ENCODE measurements around the gene ZBTB20.

The ZBTB20 gene

GRCh38 chr3:114619771-114620170, 527.3 kb downstream of the ZBTB20 start:
- no peak overlapping the region for H2BK12ac ChIP-seq (ENCODE audit: low read length in 2 of 2)
- H4K8ac ChIP-seq (ENCODE audit: low read length) = no peak overlapping the region
- no peak overlapping the region for H2AFZ ChIP-seq (ENCODE audit: low read depth, low read length)
- no peak overlapping the region for H3K14ac ChIP-seq (ENCODE audit: low read length in 2 of 2)
- peaks cover 16% of the 10 kb centered on the region for H3K79me1 ChIP-seq (replicated peaks; ENCODE audit: low read length, poor library complexity, severe bottlenecking)
- H2BK15ac ChIP-seq (ENCODE audit: low read depth, poor library complexity, severe bottlenecking) = no peak overlapping the region
- H3K18ac ChIP-seq (ENCODE audit: low read depth in 1 of 2, low read length in 2 of 2) = no peak overlapping the region
- H3K27me3 ChIP-seq (ENCODE audit: control insufficient read depth in 1 of 2, insufficient read depth in 1 of 2, low read length in 2 of 2) = no peaks in the 10 kb centered on the region
- H3K23ac ChIP-seq (ENCODE audit: low read length in 2 of 2) = no peak overlapping the region
- 90% methylated on average over 2 of the region's 3 CpGs for WGBS
- H2BK120ac ChIP-seq (ENCODE audit: low read depth, low read length) = no peak overlapping the region
- H3K4me3 ChIP-seq (ENCODE audit: insufficient read depth in 1 of 2, low read depth in 1 of 2, low read length in 2 of 2) = no peak overlapping the region
- H2AK5ac ChIP-seq (ENCODE audit: low read length, severe bottlenecking) = no peak overlapping the region
- no peak for DNase-seq
- H3K4me1 ChIP-seq (ENCODE audit: control insufficient read depth, insufficient read depth, low read depth, low read length) = peaks cover 3% of the 10 kb centered on the region
- no peak overlapping the region for H3K4me2 ChIP-seq (ENCODE audit: low read length, poor library complexity, severe bottlenecking)
- peaks cover 0 to 13% of the 10 kb centered on the region in 2 experiments for H3K36me3 ChIP-seq (ENCODE audit: control insufficient read depth in 1 of 2, insufficient read depth in 2 of 2, low read depth in 1 of 2, low read length in 2 of 2)
- no peak overlapping the region for H2BK5ac ChIP-seq (ENCODE audit: low read depth, low read length, poor library complexity, severe bottlenecking)
- no peak overlapping the region for H3K9ac ChIP-seq (ENCODE audit: low read length)
- H4K91ac ChIP-seq (ENCODE audit: low read length) = no peak overlapping the region
- H3K9me3 ChIP-seq (ENCODE audit: control insufficient read depth, low read length) = no peaks in the 10 kb centered on the region
- H3K4ac ChIP-seq (ENCODE audit: low read depth in 1 of 2, low read length in 2 of 2) = no peak overlapping the region
- H3K27ac ChIP-seq (ENCODE audit: low read length, poor library complexity, severe bottlenecking) = no peak overlapping the region

- Histone ChIP-seq H2AFZ (ENCODE audit: low read depth, low read length) (no peak overlapping the region), H3K4ac (ENCODE audit: low read depth in 1 of 2, low read length in 2 of 2) (no peak overlapping the region), H3K18ac (ENCODE audit: low read depth in 1 of 2, low read length in 2 of 2) (no peak overlapping the region), H2BK5ac (ENCODE audit: low read depth, low read length, poor library complexity, severe bottlenecking) (no peak overlapping the region), H3K14ac (ENCODE audit: low read length in 2 of 2) (no peak overlapping the region), H3K23ac (ENCODE audit: low read length in 2 of 2) (no peak overlapping the region), H2BK12ac (ENCODE audit: low read length in 2 of 2) (no peak overlapping the region), H2BK15ac (ENCODE audit: low read depth, poor library complexity, severe bottlenecking) (no peak overlapping the region), H3K4me2 (ENCODE audit: low read length, poor library complexity, severe bottlenecking) (no peak overlapping the region), H3K79me1 (replicated peaks; ENCODE audit: low read length, poor library complexity, severe bottlenecking) (peaks cover 27% of the 10 kb centered on the region), H3K36me3 (ENCODE audit: control insufficient read depth in 1 of 2, insufficient read depth in 2 of 2, low read depth in 1 of 2, low read length in 2 of 2) (peaks cover 0 to 16% of the 10 kb centered on the region in 2 experiments), H3K9ac (ENCODE audit: low read length) (no peak overlapping the region), H2AK5ac (ENCODE audit: low read length, severe bottlenecking) (no peak overlapping the region), H3K27me3 (ENCODE audit: control insufficient read depth in 1 of 2, insufficient read depth in 1 of 2, low read length in 2 of 2) (no peaks in the 10 kb centered on the region), H3K9me3 (ENCODE audit: control insufficient read depth, low read length) (no peaks in the 10 kb centered on the region), H2BK120ac (ENCODE audit: low read depth, low read length) (no peak overlapping the region), H4K91ac (ENCODE audit: low read length) (no peak overlapping the region), H3K4me1 (ENCODE audit: control insufficient read depth, insufficient read depth, low read depth, low read length) (no peaks in the 10 kb centered on the region), H4K8ac (ENCODE audit: low read length) (no peak overlapping the region), H3K4me3 (ENCODE audit: insufficient read depth in 1 of 2, low read depth in 1 of 2, low read length in 2 of 2) (no peak overlapping the region), H3K27ac (ENCODE audit: low read length, poor library complexity, severe bottlenecking) (no peak overlapping the region)
- WGBS = 96% methylated on average over 6 of the region's 9 CpGs
- DNase-seq = no peak
These were observed 531.5 kb downstream of the ZBTB20 start for GRCh38 chr3:114615523-114616085.

GRCh38 chr3:114609973-114610630, 537.0 kb downstream of the ZBTB20 start:
- H3K27me3 ChIP-seq (ENCODE audit: control insufficient read depth in 1 of 2, insufficient read depth in 1 of 2, low read length in 2 of 2) = no peaks in the 10 kb centered on the region
- no peak overlapping the region for H2BK120ac ChIP-seq (ENCODE audit: low read depth, low read length)
- peak overlapping the region in 1 of 2 experiments; percentile 70 for H3K14ac ChIP-seq (ENCODE audit: low read length in 2 of 2)
- H2BK5ac ChIP-seq (ENCODE audit: low read depth, low read length, poor library complexity, severe bottlenecking) = no peak overlapping the region
- H3K9me3 ChIP-seq (ENCODE audit: control insufficient read depth, low read length) = no peaks in the 10 kb centered on the region
- H3K4me3 ChIP-seq (ENCODE audit: insufficient read depth in 1 of 2, low read depth in 1 of 2, low read length in 2 of 2) = no peak overlapping the region
- H3K18ac ChIP-seq (ENCODE audit: low read depth in 1 of 2, low read length in 2 of 2) = peak overlapping the region; percentile 42 to 82
- H2BK15ac ChIP-seq (ENCODE audit: low read depth, poor library complexity, severe bottlenecking) = no peak overlapping the region
- peak overlapping the region; percentile 36 for H3K27ac ChIP-seq (ENCODE audit: low read length, poor library complexity, severe bottlenecking)
- 83% methylated on average over 2 of the region's 4 CpGs for WGBS
- no peak overlapping the region for H3K9ac ChIP-seq (ENCODE audit: low read length)
- peaks cover 5% of the 10 kb centered on the region for H3K4me1 ChIP-seq (ENCODE audit: control insufficient read depth, insufficient read depth, low read depth, low read length)
- DNase-seq = no peak
- H3K4ac ChIP-seq (ENCODE audit: low read depth in 1 of 2, low read length in 2 of 2) = no peak overlapping the region
- peak overlapping the region; percentile 53 for H2AK5ac ChIP-seq (ENCODE audit: low read length, severe bottlenecking)
- no peak overlapping the region for H4K91ac ChIP-seq (ENCODE audit: low read length)
- peaks cover 0 to 10% of the 10 kb centered on the region in 2 experiments for H3K36me3 ChIP-seq (ENCODE audit: control insufficient read depth in 1 of 2, insufficient read depth in 2 of 2, low read depth in 1 of 2, low read length in 2 of 2)
- no peak overlapping the region for H2AFZ ChIP-seq (ENCODE audit: low read depth, low read length)
- peak overlapping the region in 1 of 2 experiments; percentile 67 for H2BK12ac ChIP-seq (ENCODE audit: low read length in 2 of 2)
- peak overlapping the region; percentile 50 for H4K8ac ChIP-seq (ENCODE audit: low read length)
- no peak overlapping the region for H3K23ac ChIP-seq (ENCODE audit: low read length in 2 of 2)
- H3K79me1 ChIP-seq (replicated peaks; ENCODE audit: low read length, poor library complexity, severe bottlenecking) = peaks cover 14% of the 10 kb centered on the region
- no peak overlapping the region for H3K4me2 ChIP-seq (ENCODE audit: low read length, poor library complexity, severe bottlenecking)

- no peak overlapping the region for H3K4me2 ChIP-seq (ENCODE audit: low read length, poor library complexity, severe bottlenecking)
- H3K27me3 ChIP-seq (ENCODE audit: control insufficient read depth in 1 of 2, insufficient read depth in 1 of 2, low read length in 2 of 2) = no peaks in the 10 kb centered on the region
- H3K9me3 ChIP-seq (ENCODE audit: control insufficient read depth, low read length) = no peaks in the 10 kb centered on the region
- no peak overlapping the region for H2BK12ac ChIP-seq (ENCODE audit: low read length in 2 of 2)
- no peak overlapping the region for H2AK5ac ChIP-seq (ENCODE audit: low read length, severe bottlenecking)
- 0% methylated on average over 1 of the region's 1 CpG for WGBS
- no peak overlapping the region for H3K23ac ChIP-seq (ENCODE audit: low read length in 2 of 2)
- H4K91ac ChIP-seq (ENCODE audit: low read length) = no peak overlapping the region
- peaks cover 0 to 10% of the 10 kb centered on the region in 2 experiments for H3K36me3 ChIP-seq (ENCODE audit: control insufficient read depth in 1 of 2, insufficient read depth in 2 of 2, low read depth in 1 of 2, low read length in 2 of 2)
- H2BK5ac ChIP-seq (ENCODE audit: low read depth, low read length, poor library complexity, severe bottlenecking) = no peak overlapping the region
- H3K27ac ChIP-seq (ENCODE audit: low read length, poor library complexity, severe bottlenecking) = peak overlapping the region; percentile 73
- peaks cover 5% of the 10 kb centered on the region for H3K4me1 ChIP-seq (ENCODE audit: control insufficient read depth, insufficient read depth, low read depth, low read length)
- H2BK120ac ChIP-seq (ENCODE audit: low read depth, low read length) = no peak overlapping the region
- no peak overlapping the region for H3K4ac ChIP-seq (ENCODE audit: low read depth in 1 of 2, low read length in 2 of 2)
- no peak overlapping the region for H3K14ac ChIP-seq (ENCODE audit: low read length in 2 of 2)
- DNase-seq = peak; percentile 81
- H3K9ac ChIP-seq (ENCODE audit: low read length) = peak overlapping the region; percentile 26
- peaks cover 14% of the 10 kb centered on the region for H3K79me1 ChIP-seq (replicated peaks; ENCODE audit: low read length, poor library complexity, severe bottlenecking)
- H2BK15ac ChIP-seq (ENCODE audit: low read depth, poor library complexity, severe bottlenecking) = no peak overlapping the region
- no peak overlapping the region for H2AFZ ChIP-seq (ENCODE audit: low read depth, low read length)
- no peak overlapping the region for H4K8ac ChIP-seq (ENCODE audit: low read length)
- no peak overlapping the region for H3K4me3 ChIP-seq (ENCODE audit: insufficient read depth in 1 of 2, low read depth in 1 of 2, low read length in 2 of 2)
- H3K18ac ChIP-seq (ENCODE audit: low read depth in 1 of 2, low read length in 2 of 2) = no peak overlapping the region
These were observed 538.8 kb downstream of the ZBTB20 start for GRCh38 chr3:114608293-114608692.
